Measurements from ENCODE around the gene USP3. TPM values are rescaled to one million over a fixed set of nuclear protein-coding genes. Genes with fewer than 3 reads are reported as not detected.

Gene USP3
- total and polyA plus RNA-seq, 2 of the 13 experiments (the other 11 are each of a cell fraction or from before 2014, with no cell fraction given) = 14.3 to 61.2 TPM

GRCh38 chr15:63473999-63474809 lies 30.2 kb upstream of the USP3 start (continued):
- TF ChIP-seq THRA (CRISPR knock-in tag; IDR thresholded peaks at IDR 0.05; ENCODE audit: borderline replicate concordance) (peak; percentile 66; the same call in 1 of the 2 replicates), NAIF1 (CRISPR knock-in tag; IDR thresholded peaks at IDR 0.05; ENCODE audit: borderline replicate concordance) (no peak), REXO4 (CRISPR knock-in tag; IDR thresholded peaks at IDR 0.05; ENCODE audit: borderline replicate concordance) (no peak), ELF1 (CRISPR knock-in tag; IDR thresholded peaks at IDR 0.05) (peak; percentile 43; the same call in 1 of the 2 replicates), NCOA5 (CRISPR knock-in tag; IDR thresholded peaks at IDR 0.05) (no peak), ZSCAN31 (CRISPR knock-in tag; IDR thresholded peaks at IDR 0.05; ENCODE audit: low read depth) (peak; percentile 67; the same call in 1 of the 2 replicates), ZKSCAN1 (IDR thresholded peaks at IDR 0.05; ENCODE audit: low read length) (0 out of 2 replicates have a peak, but pooled peaks have one; percentile 14), CHCHD3 (CRISPR knock-in tag; IDR thresholded peaks at IDR 0.05) (no peak), TEAD3 (CRISPR knock-in tag; optimal IDR thresholded peaks at IDR 0.05; ENCODE audit: borderline replicate concordance) (peak; percentile 91), ZNF558 (CRISPR knock-in tag; IDR thresholded peaks at IDR 0.05; ENCODE audit: borderline replicate concordance) (no peak; the same call in 1 of the 2 replicates), HES4 (CRISPR knock-in tag; IDR thresholded peaks at IDR 0.05; ENCODE audit: borderline replicate concordance) (no peak), RNF2 (conservative IDR thresholded peaks at IDR 0.05; ENCODE audit: low read depth) (no peak), ATF6 (CRISPR knock-in tag; conservative IDR thresholded peaks at IDR 0.05) (0 out of 2 replicates have a peak, but pooled peaks have one; percentile 76), PHB2 (IDR thresholded peaks at IDR 0.05; ENCODE audit: partially characterized antibody) (no peak), ATF3 (CRISPR knock-in tag; IDR thresholded peaks at IDR 0.05) (no peak), NPAS2 (CRISPR knock-in tag; IDR thresholded peaks at IDR 0.05; ENCODE audit: borderline replicate concordance) (no peak), PTBP1 (IDR thresholded peaks at IDR 0.05; ENCODE audit: low read depth, low read length, poor library complexity, severe bottlenecking) (no peak), DNMT3B (CRISPR knock-in tag; conservative IDR thresholded peaks at IDR 0.05) (no peak; the same call in 1 of the 2 replicates), NFRKB (IDR thresholded peaks at IDR 0.05) (no peak), SIN3B (IDR thresholded peaks at IDR 0.05; ENCODE audit: low read length) (no peak), ZNF782 (CRISPR knock-in tag; IDR thresholded peaks at IDR 0.05; ENCODE audit: borderline replicate concordance) (no peak), ZNF556 (CRISPR knock-in tag; IDR thresholded peaks at IDR 0.05; ENCODE audit: borderline replicate concordance) (no peak; the same call in 1 of the 2 replicates), ZNF33B (CRISPR knock-in tag; IDR thresholded peaks at IDR 0.05) (no peak; the same call in 1 of the 2 replicates)
- TF ChIP-seq, protein P1, sequence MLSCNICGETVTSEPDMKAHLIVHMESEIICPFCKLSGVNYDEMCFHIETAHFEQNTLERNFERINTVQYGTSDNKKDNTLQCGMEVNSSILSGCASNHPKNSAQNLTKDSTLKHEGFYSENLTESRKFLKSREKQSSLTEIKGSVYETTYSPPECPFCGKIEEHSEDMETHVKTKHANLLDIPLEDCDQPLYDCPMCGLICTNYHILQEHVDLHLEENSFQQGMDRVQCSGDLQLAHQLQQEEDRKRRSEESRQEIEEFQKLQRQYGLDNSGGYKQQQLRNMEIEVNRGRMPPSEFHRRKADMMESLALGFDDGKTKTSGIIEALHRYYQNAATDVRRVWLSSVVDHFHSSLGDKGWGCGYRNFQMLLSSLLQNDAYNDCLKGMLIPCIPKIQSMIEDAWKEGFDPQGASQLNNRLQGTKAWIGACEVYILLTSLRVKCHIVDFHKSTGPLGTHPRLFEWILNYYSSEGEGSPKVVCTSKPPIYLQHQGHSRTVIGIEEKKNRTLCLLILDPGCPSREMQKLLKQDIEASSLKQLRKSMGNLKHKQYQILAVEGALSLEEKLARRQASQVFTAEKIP (CRISPR knock-in tag; IDR thresholded peaks at IDR 0.05; ENCODE audit: borderline replicate concordance) = no peak
- TF ChIP-seq, protein P2, sequence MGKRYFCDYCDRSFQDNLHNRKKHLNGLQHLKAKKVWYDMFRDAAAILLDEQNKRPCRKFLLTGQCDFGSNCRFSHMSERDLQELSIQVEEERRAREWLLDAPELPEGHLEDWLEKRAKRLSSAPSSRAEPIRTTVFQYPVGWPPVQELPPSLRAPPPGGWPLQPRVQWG (CRISPR knock-in tag; IDR thresholded peaks at IDR 0.05; ENCODE audit: borderline replicate concordance, low read depth) = no peak

All from HepG2 (cell line).